Liver (tissue), 3 donors: ENCODE results near the gene LGALS12.
A peak's percentile ranks its signal among the peaks of the same experiment; 100 is the strongest.

Experiments used
- CTCF ChIP-seq: fragments of 150-350 bp; IDR thresholded peaks from 2 replicates; pipeline ENCODE4 v1.5.1; 2017; ENCODE audit warnings: improper control_type of control experiment, low read depth, low read length; ENCODE audit not compliant: missing input control
- FOXA2 ChIP-seq: IDR thresholded peaks from 2 replicates; pipeline ENCODE4 v1.6.1; 2016; ENCODE audit warnings: antibody characterized with exemption
- MAX ChIP-seq: IDR thresholded peaks from 2 replicates; pipeline ENCODE4 v1.6.1; 2016; ENCODE audit warnings: antibody characterized with exemption
- REST ChIP-seq: IDR thresholded peaks from 2 replicates; pipeline ENCODE4 v1.6.1; 2016; ENCODE audit warnings: antibody characterized with exemption, mild to moderate bottlenecking
- SP1 ChIP-seq: IDR thresholded peaks from 2 replicates; pipeline ENCODE4 v1.6.1; 2018; ENCODE audit warnings: antibody characterized with exemption, mild to moderate bottlenecking
- TAF1 ChIP-seq: conservative IDR thresholded peaks from 2 replicates; pipeline ENCODE4 v1.6.1; 2016; ENCODE audit warnings: antibody characterized with exemption, mild to moderate bottlenecking
- donor health status: healthy.
- donor health status: healthy.

- no peak for TF ChIP-seq CTCF
- no peak for TF ChIP-seq REST
- TF ChIP-seq FOXA2, result peak; percentile 69
- TF ChIP-seq MAX, result no peak
- TF ChIP-seq TAF1, result no peak
- TF ChIP-seq SP1, result no peak
Observed at GRCh38 chr11:63494975-63495374, 10.9 kb upstream of the LGALS12 start.
